Measurements from ENCODE around the gene SLC16A3. TPM values are rescaled to one million over a fixed set of nuclear protein-coding genes. Genes with fewer than 3 reads are reported as not detected.

SLC16A3 gene
- total RNA-seq, 3 donors from 2014 or later (not counting 1 experiment from before 2014, with no cell fraction given): 172 to 365 (median 296) TPM

DNA sequence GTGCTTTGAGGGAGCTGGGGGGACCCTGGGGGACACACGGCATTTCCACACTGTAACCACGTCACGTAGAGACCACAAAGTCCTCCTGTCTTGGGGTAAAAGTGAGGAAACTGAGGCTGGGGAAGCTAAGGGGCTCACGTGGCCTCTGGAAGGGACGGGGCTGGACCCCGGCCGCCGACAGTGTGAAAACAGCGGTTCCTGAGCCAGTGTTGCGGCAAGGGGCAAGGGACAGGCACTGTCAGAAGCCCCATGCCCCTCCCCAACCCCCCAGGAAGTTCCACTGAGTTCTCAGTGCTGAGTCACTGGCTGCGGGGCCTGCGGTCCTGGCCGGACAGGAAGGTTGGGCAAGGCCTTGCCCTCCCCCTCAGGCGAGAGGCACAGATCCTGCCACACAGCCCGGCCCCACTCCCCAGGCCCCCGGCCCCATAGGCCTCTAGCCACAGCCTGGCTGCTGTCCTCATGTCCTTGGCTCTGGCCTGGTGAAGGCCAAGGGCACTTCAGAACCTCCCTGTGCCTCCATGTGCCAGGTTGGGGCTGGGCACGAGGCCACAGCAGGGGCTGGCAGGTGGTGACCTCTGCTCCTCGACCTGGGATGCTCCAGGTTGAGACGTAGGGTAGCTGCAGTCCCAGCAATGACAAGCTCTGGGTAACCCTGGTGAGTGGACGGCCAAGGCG is 11.2 kb upstream of the SLC16A3 start:
- H3K9me3 Mint-ChIP-seq: no peaks in the 10 kb centered on the region
- ATAC-seq: peak; percentile 9 to 60 (median 16)
- intact Hi-C loops (cut with micrococcal nuclease): loop anchor here (2.0 to 5.0 kb wide), 2 partner anchors 13 to 80 kb away; no protein-coding TSS in a partner anchor
- H3K4me3 Mint-ChIP-seq: peak overlapping the region; percentile 25
- TF ChIP-seq, protein P1, sequence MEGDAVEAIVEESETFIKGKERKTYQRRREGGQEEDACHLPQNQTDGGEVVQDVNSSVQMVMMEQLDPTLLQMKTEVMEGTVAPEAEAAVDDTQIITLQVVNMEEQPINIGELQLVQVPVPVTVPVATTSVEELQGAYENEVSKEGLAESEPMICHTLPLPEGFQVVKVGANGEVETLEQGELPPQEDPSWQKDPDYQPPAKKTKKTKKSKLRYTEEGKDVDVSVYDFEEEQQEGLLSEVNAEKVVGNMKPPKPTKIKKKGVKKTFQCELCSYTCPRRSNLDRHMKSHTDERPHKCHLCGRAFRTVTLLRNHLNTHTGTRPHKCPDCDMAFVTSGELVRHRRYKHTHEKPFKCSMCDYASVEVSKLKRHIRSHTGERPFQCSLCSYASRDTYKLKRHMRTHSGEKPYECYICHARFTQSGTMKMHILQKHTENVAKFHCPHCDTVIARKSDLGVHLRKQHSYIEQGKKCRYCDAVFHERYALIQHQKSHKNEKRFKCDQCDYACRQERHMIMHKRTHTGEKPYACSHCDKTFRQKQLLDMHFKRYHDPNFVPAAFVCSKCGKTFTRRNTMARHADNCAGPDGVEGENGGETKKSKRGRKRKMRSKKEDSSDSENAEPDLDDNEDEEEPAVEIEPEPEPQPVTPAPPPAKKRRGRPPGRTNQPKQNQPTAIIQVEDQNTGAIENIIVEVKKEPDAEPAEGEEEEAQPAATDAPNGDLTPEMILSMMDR (IDR thresholded peaks at IDR 0.05): no peak
- peaks cover 28 to 53% of the 10 kb centered on the region in 2 donors for H3K4me1 Mint-ChIP-seq
- WGBS (ENCODE audit: insufficient coverage): 46% methylated on average over 21 of the region's 21 CpGs
- H3K4me3 ChIP-seq (ENCODE audit: low read length): no peak overlapping the region
- H3K36me3 ChIP-seq (ENCODE audit: control insufficient read depth, insufficient read depth, low read length): no peaks in the 10 kb centered on the region
- no peaks in the 10 kb centered on the region for H3K36me3 Mint-ChIP-seq
- H3K4me1 ChIP-seq (ENCODE audit: control insufficient read depth, insufficient read depth, low read length): peaks cover 66% of the 10 kb centered on the region
- H3K27me3 ChIP-seq (ENCODE audit: control insufficient read depth, insufficient read depth, low read length): no peaks in the 10 kb centered on the region
- peak in 1 of 2 donors; percentile 66 for DNase-seq
- H3K27ac ChIP-seq (ENCODE audit: low read length): peak overlapping the region; percentile 94
- H3K9me3 ChIP-seq (ENCODE audit: control insufficient read depth, insufficient read depth, low read length): no peaks in the 10 kb centered on the region
- H3K27ac Mint-ChIP-seq: peak overlapping the region; percentile 92 to 96
- no peaks in the 10 kb centered on the region for H3K27me3 Mint-ChIP-seq (ENCODE audit: low read depth in 2 of 2)

GRCh38 chr17:82218349-82219075 is 10.3 kb upstream of the SLC16A3 start:
- TF ChIP-seq, protein P1 (IDR thresholded peaks at IDR 0.05): no peak
- H3K4me3 Mint-ChIP-seq: no peak overlapping the region
- no peak overlapping the region for H3K4me3 ChIP-seq (ENCODE audit: low read length)
- no peaks in the 10 kb centered on the region for H3K36me3 Mint-ChIP-seq
- H3K36me3 ChIP-seq (ENCODE audit: control insufficient read depth, insufficient read depth, low read length): no peaks in the 10 kb centered on the region
- 93% methylated on average over 32 of the region's 32 CpGs for WGBS (ENCODE audit: insufficient coverage)
- peaks cover 26 to 50% of the 10 kb centered on the region in 2 donors for H3K4me1 Mint-ChIP-seq
- no peaks in the 10 kb centered on the region for H3K27me3 Mint-ChIP-seq (ENCODE audit: low read depth in 2 of 2)
- peak overlapping the region in 1 of 2 donors; percentile 96 for H3K27ac Mint-ChIP-seq
- ATAC-seq: no peak
- H3K4me1 ChIP-seq (ENCODE audit: control insufficient read depth, insufficient read depth, low read length): peaks cover 61% of the 10 kb centered on the region
- H3K27ac ChIP-seq (ENCODE audit: low read length): no peak overlapping the region
- no peak for DNase-seq
- no peaks in the 10 kb centered on the region for H3K9me3 ChIP-seq (ENCODE audit: control insufficient read depth, insufficient read depth, low read length)
- intact Hi-C loops (cut with micrococcal nuclease): loop anchor here (5.0 kb wide), 1 partner anchor 79 kb away; no protein-coding TSS in a partner anchor
- no peaks in the 10 kb centered on the region for H3K27me3 ChIP-seq (ENCODE audit: control insufficient read depth, insufficient read depth, low read length)
- H3K9me3 Mint-ChIP-seq: no peaks in the 10 kb centered on the region

GRCh38 chr17:82219083-82219482 is 9.8 kb upstream of the SLC16A3 start:
- no peak for ATAC-seq
- 93% methylated on average over 7 of the region's 7 CpGs for WGBS (ENCODE audit: insufficient coverage)
- no peaks in the 10 kb centered on the region for H3K36me3 ChIP-seq (ENCODE audit: control insufficient read depth, insufficient read depth, low read length)
- no peak overlapping the region for H3K27ac ChIP-seq (ENCODE audit: low read length)
- Mint-ChIP-seq H3K27me3 (ENCODE audit: low read depth in 2 of 2) (no peaks in the 10 kb centered on the region), H3K4me1 (peaks cover 21 to 44% of the 10 kb centered on the region in 2 donors), H3K36me3 (no peaks in the 10 kb centered on the region), H3K27ac (peak overlapping the region in 1 of 2 donors; percentile 96), H3K9me3 (no peaks in the 10 kb centered on the region), H3K4me3 (no peak overlapping the region)
- intact Hi-C loops (cut with micrococcal nuclease): loop anchor here (5.0 kb wide), 1 partner anchor 78 kb away; no protein-coding TSS in a partner anchor
- TF ChIP-seq, protein P1 (IDR thresholded peaks at IDR 0.05): no peak
- no peaks in the 10 kb centered on the region for H3K27me3 ChIP-seq (ENCODE audit: control insufficient read depth, insufficient read depth, low read length)
- H3K4me3 ChIP-seq (ENCODE audit: low read length): no peak overlapping the region
- H3K9me3 ChIP-seq (ENCODE audit: control insufficient read depth, insufficient read depth, low read length): no peaks in the 10 kb centered on the region
- peaks cover 57% of the 10 kb centered on the region for H3K4me1 ChIP-seq (ENCODE audit: control insufficient read depth, insufficient read depth, low read length)
- no peak for DNase-seq

All from natural killer cell (primary cell).